ENCODE results near the gene GRAMD2A. TPM values are rescaled to one million over a fixed set of nuclear protein-coding genes. Genes with fewer than 3 reads are reported as not detected.

Gene GRAMD2A
- total and polyA plus RNA-seq, 2 experiments from 2014 or later = 4.4 to 4.6 TPM

DNA sequence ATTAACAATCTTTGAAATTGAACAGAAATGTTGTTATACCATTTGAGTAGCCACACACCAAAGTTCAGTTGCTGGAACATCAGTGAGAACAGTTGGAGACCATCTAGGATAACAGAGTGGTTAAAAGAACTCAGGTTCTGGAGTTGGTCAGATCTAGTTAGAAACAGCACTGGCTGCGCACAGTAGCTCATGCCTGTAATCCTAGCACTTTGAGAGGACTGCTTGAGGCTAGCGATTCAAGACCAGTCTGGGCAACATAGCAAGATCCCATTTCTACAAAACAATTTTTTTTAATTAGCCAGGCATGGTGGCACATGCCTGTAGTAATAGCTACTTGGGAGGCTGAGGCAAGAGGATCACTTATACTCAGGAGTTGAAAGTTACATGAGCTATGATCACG, 41.0 kb upstream of the GRAMD2A start:
- Histone ChIP-seq H3K27ac (no peak overlapping the region), H3K79me2 (no peaks in the 10 kb centered on the region), H3K4me2 (no peak overlapping the region), H3K27me3 (no peaks in the 10 kb centered on the region), H3K4me1 (ENCODE audit: insufficient read depth) (peaks cover 3% of the 10 kb centered on the region), H3K36me3 (replicated peaks; ENCODE audit: insufficient read depth, low read depth) (no peaks in the 10 kb centered on the region), H3K4me3 (no peak overlapping the region), H3K9me2 (replicated peaks; ENCODE audit: insufficient read depth) (no peaks in the 10 kb centered on the region), H3K9me3 (ENCODE audit: low read depth) (no peaks in the 10 kb centered on the region), H2AFZ (no peak overlapping the region), H4K20me1 (ENCODE audit: insufficient read depth, poor library complexity, severe bottlenecking) (peaks cover 4% of the 10 kb centered on the region)
- no peak for DNase-seq (ENCODE audit: low spot score)
- TF ChIP-seq, protein P1, sequence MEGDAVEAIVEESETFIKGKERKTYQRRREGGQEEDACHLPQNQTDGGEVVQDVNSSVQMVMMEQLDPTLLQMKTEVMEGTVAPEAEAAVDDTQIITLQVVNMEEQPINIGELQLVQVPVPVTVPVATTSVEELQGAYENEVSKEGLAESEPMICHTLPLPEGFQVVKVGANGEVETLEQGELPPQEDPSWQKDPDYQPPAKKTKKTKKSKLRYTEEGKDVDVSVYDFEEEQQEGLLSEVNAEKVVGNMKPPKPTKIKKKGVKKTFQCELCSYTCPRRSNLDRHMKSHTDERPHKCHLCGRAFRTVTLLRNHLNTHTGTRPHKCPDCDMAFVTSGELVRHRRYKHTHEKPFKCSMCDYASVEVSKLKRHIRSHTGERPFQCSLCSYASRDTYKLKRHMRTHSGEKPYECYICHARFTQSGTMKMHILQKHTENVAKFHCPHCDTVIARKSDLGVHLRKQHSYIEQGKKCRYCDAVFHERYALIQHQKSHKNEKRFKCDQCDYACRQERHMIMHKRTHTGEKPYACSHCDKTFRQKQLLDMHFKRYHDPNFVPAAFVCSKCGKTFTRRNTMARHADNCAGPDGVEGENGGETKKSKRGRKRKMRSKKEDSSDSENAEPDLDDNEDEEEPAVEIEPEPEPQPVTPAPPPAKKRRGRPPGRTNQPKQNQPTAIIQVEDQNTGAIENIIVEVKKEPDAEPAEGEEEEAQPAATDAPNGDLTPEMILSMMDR (IDR thresholded peaks at IDR 0.05; ENCODE audit: poor library complexity) = no peak
- TF ChIP-seq EZH2phosphoT487 (IDR thresholded peaks at IDR 0.05; ENCODE audit: low read depth, severe bottlenecking, unreplicated experiment) (no peak), EZH2 (IDR thresholded peaks at IDR 0.05; ENCODE audit: borderline replicate concordance) (no peak)
- WGBS (ENCODE audit: low lambda C conversion rate, missing lambda C conversion rate) = 98% methylated on average over 3 of the region's 3 CpGs

DNA sequence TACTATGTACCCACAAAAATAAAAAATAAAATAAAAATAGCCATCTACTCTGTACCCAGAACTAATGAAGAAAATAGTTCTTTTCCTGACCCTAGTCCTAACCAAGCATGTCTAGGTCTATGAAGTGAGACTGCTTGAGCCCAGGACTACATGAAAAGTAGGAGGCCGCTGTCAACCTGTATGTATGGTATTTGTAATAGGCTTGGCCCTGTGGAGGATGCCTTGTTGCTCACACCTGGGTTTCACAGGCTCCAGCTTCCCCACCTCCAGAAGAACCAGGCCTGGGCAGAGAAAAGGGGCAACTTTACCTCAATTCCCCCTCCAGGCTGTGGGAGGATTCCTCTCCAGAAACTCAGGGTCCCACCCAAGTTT, 40.3 kb upstream of the GRAMD2A start:
- WGBS (ENCODE audit: low lambda C conversion rate, missing lambda C conversion rate) = 95% methylated on average over 1 of the region's 1 CpG
- DNase-seq (ENCODE audit: low spot score) = no peak
- H3K9me2 ChIP-seq (replicated peaks; ENCODE audit: insufficient read depth) = no peaks in the 10 kb centered on the region
- H3K36me3 ChIP-seq (replicated peaks; ENCODE audit: insufficient read depth, low read depth) = no peaks in the 10 kb centered on the region
- no peak for TF ChIP-seq EZH2phosphoT487 (IDR thresholded peaks at IDR 0.05; ENCODE audit: low read depth, severe bottlenecking, unreplicated experiment)
- no peaks in the 10 kb centered on the region for H3K27me3 ChIP-seq
- peaks cover 2% of the 10 kb centered on the region for H4K20me1 ChIP-seq (ENCODE audit: insufficient read depth, poor library complexity, severe bottlenecking)
- H3K9me3 ChIP-seq (ENCODE audit: low read depth) = no peaks in the 10 kb centered on the region
- no peaks in the 10 kb centered on the region for H3K79me2 ChIP-seq
- no peak overlapping the region for H3K4me2 ChIP-seq
- no peak overlapping the region for H2AFZ ChIP-seq
- peak overlapping the region; percentile 70 for H3K27ac ChIP-seq
- H3K4me1 ChIP-seq (ENCODE audit: insufficient read depth) = peaks cover 6% of the 10 kb centered on the region
- no peak overlapping the region for H3K4me3 ChIP-seq

DNA sequence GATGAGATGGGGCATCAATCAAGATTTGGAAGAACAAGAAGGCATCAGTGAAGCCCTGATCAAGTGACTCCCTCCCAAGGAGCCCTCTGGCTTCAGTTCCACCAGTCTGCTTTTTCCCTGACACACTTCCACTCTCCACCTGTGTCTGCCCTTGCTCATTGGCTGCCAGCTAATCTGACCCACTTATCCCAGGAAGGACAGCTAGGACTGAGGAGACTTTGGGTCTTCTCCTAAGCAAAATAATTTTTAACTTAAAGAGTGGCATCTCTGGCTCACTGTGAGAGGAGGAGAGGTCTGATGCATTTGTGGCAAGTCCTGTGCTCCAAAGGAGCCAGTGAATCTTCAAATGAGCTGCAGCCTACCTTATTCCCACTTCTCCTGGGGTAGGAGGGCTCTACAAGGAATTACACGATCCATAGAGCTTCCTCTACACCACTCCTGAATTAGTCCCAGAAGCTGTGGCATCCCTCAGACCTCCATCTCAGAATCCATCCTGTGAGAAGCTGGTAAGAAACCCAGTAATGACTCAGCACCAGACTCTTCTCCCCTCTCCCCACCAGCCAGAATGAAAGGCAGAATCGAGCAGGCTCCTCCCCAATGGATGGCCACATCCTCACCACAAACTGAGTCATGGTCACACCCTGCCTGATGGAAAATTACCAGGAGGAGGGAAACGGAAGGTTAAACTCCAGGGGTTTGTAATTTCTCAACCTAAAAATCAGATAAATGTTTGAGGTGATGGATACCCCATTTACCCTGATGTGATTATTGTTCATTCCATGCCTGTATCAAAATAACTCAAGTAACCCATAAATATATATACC, 39.7 kb upstream of the GRAMD2A start:
- DNase-seq (ENCODE audit: low spot score) = peak; percentile 80
- Histone ChIP-seq H3K79me2 (no peaks in the 10 kb centered on the region), H3K27me3 (no peaks in the 10 kb centered on the region), H3K36me3 (replicated peaks; ENCODE audit: insufficient read depth, low read depth) (no peaks in the 10 kb centered on the region), H4K20me1 (ENCODE audit: insufficient read depth, poor library complexity, severe bottlenecking) (no peaks in the 10 kb centered on the region), H3K27ac (peak overlapping the region; percentile 70), H2AFZ (no peak overlapping the region), H3K4me2 (peak overlapping the region; percentile 52), H3K9me3 (ENCODE audit: low read depth) (no peaks in the 10 kb centered on the region), H3K9me2 (replicated peaks; ENCODE audit: insufficient read depth) (no peaks in the 10 kb centered on the region), H3K4me3 (no peak overlapping the region), H3K4me1 (ENCODE audit: insufficient read depth) (peaks cover 11% of the 10 kb centered on the region)
- TF ChIP-seq EZH2 (IDR thresholded peaks at IDR 0.05; ENCODE audit: borderline replicate concordance) (no peak), EZH2phosphoT487 (IDR thresholded peaks at IDR 0.05; ENCODE audit: low read depth, severe bottlenecking, unreplicated experiment) (no peak)
- WGBS (ENCODE audit: low lambda C conversion rate, missing lambda C conversion rate) = 48% methylated on average over 3 of the region's 3 CpGs

DNA sequence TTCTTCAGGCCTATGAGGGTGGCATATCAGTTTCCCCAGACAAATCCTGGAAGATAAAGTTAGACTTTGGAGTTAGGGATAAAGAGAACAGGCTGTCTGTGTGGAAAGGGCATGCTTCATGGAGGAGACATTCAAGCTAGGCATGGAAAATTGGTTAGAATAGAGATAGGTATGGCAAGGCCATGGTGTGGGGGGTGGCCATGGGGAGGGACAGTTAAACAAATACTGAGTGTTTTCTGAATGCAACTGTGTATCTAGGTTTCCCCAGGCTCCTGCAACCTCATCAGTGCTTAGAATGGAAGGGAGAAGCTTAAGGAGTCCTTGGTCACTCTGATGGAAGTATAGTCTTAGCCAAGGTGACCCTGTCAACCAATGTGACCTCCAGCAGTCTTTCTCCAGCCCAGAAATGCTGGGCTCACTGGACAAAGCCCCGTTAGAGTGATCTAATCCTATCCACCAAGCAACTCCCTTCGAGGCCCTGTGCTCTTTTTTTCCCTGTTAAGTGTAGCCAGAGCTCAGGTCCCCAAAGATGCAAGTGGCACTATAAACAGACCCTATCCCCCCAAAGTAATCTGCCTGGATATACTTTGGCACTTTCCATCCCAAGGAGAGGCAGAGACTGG, 38.9 kb upstream of the GRAMD2A start:
- Histone ChIP-seq H3K4me3 (no peak overlapping the region), H4K20me1 (ENCODE audit: insufficient read depth, poor library complexity, severe bottlenecking) (no peaks in the 10 kb centered on the region), H3K4me1 (ENCODE audit: insufficient read depth) (peaks cover 11% of the 10 kb centered on the region), H3K4me2 (peak overlapping the region; percentile 52), H3K9me3 (ENCODE audit: low read depth) (no peaks in the 10 kb centered on the region), H3K27me3 (no peaks in the 10 kb centered on the region), H3K27ac (peak overlapping the region; percentile 42), H3K79me2 (no peaks in the 10 kb centered on the region), H3K9me2 (replicated peaks; ENCODE audit: insufficient read depth) (no peaks in the 10 kb centered on the region), H2AFZ (no peak overlapping the region), H3K36me3 (replicated peaks; ENCODE audit: insufficient read depth, low read depth) (no peaks in the 10 kb centered on the region)
- TF ChIP-seq, protein P1 (IDR thresholded peaks at IDR 0.05; ENCODE audit: poor library complexity) = no peak
- no peak for TF ChIP-seq EZH2 (IDR thresholded peaks at IDR 0.05; ENCODE audit: borderline replicate concordance)
- TF ChIP-seq EZH2phosphoT487 (IDR thresholded peaks at IDR 0.05; ENCODE audit: low read depth, severe bottlenecking, unreplicated experiment) = no peak
- no peak for DNase-seq (ENCODE audit: low spot score)
- WGBS (ENCODE audit: low lambda C conversion rate, missing lambda C conversion rate) = 81% methylated on average over 2 of the region's 2 CpGs
